Measurements from ENCODE around the gene RAB14. TPM values are rescaled to one million over a fixed set of nuclear protein-coding genes. Genes with fewer than 3 reads are reported as not detected.

The RAB14 gene
- total RNA-seq (2014; rRNA removed), result 22.0 and 29.4 TPM in 2 replicates
- 32.5 TPM for polyA plus RNA-seq (2012)

DNA sequence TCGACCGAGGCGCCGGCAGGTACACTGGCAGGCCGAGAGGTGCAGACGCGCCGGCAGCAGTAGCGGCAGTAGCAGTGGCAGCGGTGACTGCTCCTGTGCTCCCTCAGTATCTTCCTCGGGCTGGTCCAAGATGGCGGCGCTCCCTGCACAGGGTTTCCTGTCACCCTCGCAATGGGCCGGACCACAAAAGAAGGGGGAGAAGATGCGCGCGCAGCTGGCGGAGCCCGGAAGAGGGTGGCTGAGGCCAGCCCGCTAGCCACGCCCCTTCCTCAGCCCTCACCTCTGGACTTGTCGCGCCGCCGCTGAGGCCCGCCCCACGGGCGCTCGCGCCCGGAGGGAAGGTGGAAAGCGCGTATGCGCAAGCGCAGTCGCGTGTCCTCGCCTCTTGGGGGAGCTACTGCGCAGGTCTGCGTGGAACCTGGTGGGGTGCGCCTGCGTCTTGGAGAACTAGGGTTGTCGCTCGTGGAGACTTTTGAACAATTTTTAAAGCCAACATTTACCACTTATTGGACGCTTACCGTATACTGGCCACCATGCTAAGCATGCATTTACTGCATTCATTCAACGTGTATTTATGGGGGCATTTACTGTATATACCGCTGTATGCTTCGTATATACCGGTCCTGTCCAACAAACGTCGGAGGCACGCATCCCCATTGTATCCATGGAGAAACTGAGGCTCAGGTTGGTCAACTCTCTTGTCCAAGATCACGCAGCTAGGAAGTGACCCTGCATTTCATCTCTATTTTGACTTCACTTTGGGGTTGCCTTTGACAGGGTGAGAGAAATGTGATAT lies at the start of gene RAB14:
RAB14 (minus strand) TSS at position 132 of the 796 bp plus-strand sequence. CDS start 8,457 bp downstream, outside the sequence.
- peak; percentile 97 for DNase-seq (ENCODE audit: low read depth)

DNA sequence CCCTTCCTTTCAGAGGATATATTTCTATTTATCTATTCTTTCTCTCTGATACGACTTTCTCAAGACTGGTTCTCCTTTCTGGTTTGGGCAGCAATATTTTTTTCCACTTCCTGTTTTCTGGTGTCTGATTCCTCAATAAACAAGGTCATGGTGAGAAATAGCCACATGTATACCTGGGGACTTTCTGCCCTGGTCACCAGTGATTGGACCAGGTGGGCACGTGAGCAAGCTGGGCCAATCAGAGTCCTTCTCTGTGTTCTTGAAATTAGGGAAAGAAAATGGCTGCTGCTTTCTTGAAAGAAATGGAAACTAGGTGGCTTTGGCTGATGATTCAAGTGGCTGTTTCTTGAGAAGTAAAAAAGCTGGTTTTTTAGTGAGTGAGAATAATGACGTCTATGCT lies 47.9 kb upstream of the RAB14 start:
- no peak for DNase-seq (ENCODE audit: low read depth)

DNA sequence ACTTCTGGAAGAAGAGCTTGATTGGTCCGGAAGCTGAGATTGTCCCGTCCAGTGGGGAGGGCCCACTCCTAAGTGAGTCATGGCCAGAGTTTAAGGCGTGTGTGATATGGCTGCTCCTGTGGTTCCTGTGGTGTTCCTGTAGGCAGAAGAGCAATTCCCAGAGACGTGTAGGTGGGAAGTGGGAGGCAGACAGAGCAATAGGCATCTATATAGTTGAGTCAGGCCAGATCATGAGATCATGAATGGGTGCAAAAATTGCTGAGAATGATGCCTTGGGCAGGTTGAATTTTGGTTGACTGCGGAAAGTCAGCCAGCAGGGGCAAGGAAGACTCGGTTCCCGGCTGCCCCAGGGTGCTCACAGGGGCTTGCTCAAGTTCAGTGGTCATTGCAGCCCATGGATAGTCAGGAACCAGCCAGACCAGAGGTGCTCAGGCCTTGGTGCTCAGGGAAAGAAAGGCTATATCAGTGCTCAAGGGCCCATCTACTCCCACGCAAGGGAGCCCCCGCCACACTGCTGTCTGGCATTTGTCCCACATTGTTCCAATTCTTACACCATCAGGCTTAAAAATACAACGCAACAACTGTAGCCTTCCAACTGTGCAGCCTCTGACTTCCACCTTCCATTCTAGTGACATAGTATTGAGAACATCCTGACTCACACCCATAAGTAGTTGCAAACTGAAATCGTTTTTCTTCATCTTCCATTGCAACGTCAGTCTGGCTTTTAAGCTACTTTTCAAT lies 45.3 kb upstream of the RAB14 start:
- DNase-seq (ENCODE audit: low read depth), result peak; percentile 73

DNA sequence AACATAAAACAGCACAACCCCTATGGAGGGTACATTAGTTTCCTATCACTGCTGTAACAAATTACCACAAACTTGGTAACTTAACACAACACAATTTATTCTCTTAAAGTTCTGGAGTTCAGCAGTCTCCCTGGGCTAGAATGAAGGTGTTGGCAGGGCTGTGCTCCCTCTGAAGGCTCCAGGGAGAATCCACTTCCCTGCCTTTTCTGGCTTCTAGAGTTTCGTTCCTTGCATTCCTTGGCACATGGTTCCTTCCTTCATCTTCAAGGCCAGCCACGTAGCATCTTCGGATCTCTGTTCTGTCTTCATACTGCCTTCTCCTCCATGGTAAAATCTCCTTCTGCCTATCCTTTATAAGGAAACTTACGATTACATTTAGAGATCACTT lies 41.3 kb upstream of the RAB14 start:
- DNase-seq (ENCODE audit: low read depth), result no peak

DNA sequence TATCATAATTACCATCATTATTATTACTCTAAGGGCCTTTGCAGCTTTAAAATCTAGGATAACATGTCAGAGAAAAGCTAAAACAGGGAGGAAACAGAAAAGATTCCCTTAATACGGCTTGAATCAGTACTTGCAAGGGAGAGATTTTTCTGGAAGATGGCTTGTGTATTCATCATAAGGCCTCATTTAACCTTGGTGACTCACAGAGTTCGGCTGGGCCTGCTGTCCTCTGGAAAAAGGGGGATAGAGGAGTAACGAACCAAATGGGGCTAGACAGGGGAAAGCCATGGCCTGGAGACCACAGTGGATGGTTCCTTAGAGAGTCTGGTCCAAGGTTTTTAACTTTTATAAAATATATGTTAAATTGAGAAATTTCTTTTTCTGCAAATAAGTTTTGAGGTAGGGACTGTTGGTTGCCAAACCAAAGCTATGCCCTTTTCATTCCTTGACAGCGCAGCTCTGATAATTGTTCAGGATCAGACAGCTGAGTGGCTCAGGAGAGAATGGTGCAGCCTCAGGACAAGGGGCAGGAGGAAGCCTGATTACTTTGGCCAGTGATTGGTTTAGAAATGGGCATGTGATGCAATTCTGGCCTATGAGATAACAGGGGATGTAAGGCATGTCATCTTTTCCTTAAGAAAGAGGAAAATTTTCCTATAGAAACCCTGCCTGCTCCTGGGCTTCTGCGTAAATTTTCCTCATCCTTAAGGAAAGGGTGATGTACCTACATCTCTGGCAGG lies 40.7 kb upstream of the RAB14 start:
- DNase-seq (ENCODE audit: low read depth), result peak; percentile 74

DNA sequence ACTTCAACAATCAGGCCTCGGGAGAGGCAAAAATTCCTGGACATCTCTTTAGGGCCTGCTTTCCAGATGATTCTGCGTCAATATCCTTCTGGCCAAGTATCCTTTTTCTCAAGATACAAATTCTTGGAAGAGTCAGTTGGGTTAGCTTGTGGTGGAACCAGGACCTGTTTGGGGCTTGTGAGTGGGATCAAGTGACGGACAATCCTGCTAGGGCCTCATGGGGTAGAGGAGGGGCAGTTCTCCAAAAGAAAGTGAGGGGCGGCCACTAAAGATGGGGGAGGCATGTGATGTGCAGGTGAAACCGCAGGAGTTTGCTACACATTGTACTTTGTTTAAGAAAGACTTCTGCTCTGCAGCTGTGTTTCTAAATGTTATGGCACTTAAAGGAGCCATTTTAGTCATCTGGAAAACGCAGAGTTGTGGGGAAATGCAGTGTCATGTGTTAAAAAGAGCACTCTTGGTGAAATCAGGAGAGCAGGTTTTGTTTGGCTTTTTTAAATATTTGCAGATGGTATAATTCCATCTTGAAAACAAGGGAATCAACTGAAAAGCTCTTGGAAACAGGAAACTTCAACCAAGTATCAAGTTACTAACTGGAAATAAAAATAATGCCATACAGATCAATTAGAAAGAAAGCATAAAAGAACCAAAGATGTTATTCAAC lies 38.9 kb upstream of the RAB14 start:
- no peak for DNase-seq (ENCODE audit: low read depth)

DNA sequence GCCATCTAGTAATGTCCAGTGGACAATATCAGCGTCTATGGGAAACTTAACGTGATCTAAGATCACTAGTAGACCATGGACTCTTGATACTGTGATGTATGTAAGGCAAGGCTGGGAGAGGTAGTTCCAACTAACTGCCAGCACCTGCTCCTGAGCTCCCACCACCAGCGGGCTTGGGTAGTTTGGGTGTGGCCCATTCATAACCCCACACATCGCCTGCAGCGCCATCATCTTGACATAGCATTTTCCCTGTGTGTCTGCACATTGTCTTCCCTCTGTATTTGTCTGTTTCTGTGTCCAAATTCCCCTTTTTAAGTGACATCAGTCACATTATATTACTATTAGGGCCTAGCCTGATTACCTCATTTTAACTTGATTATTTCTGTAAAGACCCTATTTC lies 38.2 kb upstream of the RAB14 start:
- DNase-seq (ENCODE audit: low read depth), result no peak

DNA sequence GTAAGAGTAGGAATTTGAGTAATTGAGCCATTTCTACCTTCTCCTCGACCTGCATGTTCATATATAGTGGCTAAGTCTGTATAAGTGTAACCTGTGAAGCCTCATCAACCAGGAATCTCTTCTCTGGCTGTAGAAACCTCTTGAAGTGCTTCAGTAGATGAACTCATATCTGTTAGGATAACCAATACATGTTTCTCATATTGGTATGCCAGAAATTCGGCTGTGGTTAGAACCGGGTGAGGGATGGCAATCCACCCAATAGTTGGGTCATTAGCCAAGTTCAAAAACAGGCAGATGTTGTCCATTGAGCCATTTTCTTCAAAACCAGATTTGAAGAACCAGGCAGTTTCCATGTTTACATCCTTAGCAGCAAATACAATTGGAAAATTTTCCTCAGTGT lies 37.4 kb upstream of the RAB14 start:
- DNase-seq (ENCODE audit: low read depth), result no peak

DNA sequence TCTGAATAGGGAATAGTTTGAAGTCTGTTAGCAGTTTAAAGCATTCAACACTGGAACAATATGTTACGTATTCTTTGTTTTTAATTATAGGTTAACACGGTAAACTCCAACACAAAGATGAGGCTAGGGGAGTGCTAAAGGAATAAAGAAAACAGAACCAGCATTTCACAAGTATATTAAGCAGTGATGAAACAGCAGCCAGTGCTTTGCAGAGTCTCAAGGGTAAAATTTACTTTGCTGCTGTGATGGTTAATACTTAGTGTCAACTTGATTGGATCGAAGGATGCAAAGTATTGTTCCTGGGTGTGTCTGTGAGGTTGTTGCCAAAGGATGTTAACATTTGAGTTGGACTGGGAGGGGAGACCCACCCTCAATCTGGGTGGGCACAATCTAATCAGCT lies 36.2 kb upstream of the RAB14 start:
- no peak for DNase-seq (ENCODE audit: low read depth)

DNA sequence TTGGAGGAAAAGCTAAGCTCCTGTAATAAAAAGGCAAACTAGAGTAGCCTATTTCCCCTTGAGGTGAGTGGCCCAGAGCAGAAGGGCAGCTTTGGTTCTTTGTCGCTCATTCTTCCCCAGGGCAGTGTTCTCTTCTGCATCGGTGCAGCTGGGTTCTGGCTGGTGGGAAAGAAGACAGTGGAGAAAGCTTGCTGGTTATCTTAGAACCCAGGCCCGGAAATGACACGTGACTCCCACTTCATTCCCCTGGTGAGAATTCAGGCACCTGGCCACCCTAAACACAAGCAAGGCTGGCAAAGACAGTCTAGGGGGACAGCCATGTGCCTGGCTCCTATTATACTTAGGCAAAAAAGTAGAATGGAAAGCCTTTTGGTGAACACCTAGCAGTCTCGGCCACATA lies 33.8 kb upstream of the RAB14 start:
- no peak for DNase-seq (ENCODE audit: low read depth)

DNA sequence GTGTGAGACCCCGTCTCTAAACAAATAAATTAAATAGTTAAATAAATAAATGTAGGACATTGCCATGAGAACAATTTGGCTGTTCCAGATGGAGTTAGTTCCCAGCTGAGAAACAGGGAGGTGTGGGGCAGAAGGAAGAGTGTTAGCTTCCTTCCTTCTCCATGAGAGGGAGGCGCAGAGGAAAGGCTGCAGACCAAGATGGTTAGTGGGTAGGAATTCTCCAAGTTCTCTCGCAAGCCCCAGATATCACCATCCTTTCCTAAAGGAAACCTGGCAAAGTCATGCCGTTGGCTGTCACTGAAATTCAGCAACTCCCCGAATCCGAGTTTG lies 33.1 kb upstream of the RAB14 start:
- no peak for DNase-seq (ENCODE audit: low read depth)

DNA sequence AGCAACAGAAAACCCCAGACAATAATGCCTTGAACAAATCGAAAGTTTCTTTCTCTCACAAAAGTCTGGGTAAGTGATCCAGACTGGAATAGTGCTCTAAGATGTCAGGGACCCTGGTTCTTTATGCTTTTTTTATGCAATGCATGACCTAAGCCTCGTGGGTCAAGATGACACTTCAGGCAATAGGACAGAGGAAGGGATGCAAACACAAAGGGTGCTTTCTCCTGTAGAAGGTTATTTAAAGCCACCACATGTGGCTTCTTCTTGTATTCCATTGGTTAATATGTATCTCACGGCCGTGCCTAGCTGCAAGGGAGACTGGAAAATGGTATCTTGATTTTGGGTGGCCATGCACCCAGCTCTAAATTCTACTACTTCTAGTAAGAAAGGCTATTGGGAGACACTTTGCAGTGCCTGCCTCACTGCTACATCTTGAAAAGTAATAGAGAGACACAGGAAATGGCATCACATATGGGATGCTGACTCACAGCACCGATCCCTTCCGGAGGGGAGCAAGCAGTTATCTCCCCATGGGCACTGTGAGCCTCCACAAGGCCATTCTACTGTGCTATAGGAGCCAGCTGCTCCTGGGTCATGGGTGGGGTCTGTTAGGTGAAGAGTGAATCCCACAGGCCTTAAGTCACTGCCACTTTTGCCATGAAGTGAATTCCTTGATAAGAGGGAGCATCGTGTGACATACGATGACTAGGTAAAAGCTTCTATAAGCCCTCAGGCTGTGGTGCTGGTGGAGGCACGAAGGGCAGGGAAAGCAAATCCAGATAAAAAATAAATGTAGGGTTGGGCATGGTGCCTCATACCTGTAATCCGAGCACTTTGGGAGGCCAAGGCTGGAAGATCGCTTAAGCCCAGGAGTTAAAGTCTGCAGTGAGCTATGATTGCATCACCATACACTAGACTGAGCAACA lies 32.5 kb upstream of the RAB14 start:
- DNase-seq (ENCODE audit: low read depth), result peak; percentile 50

DNA sequence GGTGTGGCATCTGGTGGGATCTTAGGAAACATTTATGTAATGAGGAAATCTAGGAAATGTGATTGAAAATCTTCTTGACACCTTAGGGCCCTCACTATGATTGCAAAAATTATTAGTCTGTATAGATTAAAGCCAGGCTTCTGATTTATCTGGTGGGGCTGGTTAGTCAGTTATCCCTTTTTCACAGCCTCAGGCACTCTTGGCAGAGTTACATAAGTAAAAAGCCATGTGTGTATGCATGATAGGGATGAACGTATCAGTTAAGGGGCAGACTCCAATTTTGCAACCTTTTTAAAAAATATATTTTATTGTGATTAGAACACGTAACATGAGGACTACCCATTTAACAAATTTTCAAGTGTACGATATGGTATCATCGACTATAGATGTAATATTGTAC lies 30.6 kb upstream of the RAB14 start:
- no peak for DNase-seq (ENCODE audit: low read depth)

DNA sequence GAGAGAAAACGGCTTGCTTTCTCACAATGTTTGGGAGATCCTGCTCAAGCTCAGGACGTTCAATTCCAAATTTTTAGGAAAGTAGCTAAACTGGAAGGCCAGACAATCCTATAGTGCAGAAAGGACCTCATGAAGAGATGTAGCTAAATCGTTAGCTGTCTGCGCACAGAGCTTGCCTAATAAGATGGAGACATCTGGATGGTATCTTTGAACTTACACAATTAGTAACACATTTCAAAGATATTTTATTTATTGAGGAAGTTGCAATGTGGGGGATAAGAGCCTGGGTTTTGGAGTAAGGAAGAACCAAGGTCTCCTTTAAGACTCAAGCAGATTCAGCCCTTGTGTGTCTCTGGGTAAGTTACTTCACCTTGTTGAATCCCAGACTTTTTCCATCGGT lies 28.6 kb upstream of the RAB14 start:
- no peak for DNase-seq (ENCODE audit: low read depth)

DNA sequence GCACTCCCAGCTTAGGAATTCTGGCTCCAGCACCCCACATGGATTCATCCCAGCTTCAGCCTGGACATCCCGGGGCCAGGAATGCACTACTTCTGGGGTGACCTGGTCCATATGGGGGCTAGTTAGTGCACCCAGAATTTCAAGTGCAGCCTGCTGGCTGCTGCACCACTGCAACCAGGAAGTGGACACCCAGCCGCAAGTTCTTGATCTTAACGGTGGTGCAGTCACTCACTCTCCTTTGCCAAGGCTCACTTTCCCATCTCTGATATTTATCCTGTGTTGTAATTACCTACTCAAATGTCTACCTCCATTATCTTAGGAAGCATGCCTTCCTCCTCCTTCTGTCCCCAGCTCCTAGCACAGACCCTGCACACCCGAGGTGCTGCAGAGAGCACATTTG lies 26.2 kb upstream of the RAB14 start:
- DNase-seq (ENCODE audit: low read depth), result no peak

DNA sequence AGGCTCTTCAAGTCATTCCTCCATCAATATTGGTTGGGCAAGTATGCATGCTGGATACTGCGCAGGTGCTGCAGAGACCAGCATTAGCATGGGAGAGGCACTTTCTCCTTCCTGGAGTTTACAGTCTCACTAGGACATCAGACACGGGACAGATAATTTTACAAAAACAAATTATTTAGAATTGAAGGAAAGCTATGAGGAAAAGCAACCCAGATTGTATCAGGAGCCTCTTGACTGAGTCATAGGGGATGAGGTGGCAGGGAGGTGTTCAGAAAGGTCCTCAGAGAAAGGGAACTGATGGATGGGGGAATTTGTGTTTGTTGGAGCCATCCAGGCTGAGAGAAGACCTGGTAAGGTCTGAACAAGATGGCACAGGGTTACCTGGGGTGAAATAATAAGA lies 24.5 kb upstream of the RAB14 start:
- no peak for DNase-seq (ENCODE audit: low read depth)

DNA sequence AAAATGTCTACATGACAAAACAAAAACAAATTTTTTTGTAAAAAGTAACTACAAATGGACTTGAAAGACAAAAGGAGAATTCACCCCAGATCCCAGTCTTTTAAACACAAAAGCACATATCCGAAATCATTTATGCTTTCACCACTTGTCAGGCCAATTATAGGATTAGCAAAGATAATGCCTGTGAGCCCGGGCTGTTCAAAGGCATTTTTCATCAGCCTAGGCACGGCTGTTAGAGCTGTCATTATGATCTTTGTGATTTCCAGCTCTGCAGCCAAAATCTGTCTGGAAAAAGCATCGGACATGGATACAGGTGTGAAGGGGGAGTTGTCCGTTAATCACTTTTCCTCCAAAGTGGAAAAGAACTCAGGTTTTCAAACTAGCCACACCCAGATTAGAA lies 23.6 kb upstream of the RAB14 start:
- DNase-seq (ENCODE audit: low read depth), result no peak

DNA sequence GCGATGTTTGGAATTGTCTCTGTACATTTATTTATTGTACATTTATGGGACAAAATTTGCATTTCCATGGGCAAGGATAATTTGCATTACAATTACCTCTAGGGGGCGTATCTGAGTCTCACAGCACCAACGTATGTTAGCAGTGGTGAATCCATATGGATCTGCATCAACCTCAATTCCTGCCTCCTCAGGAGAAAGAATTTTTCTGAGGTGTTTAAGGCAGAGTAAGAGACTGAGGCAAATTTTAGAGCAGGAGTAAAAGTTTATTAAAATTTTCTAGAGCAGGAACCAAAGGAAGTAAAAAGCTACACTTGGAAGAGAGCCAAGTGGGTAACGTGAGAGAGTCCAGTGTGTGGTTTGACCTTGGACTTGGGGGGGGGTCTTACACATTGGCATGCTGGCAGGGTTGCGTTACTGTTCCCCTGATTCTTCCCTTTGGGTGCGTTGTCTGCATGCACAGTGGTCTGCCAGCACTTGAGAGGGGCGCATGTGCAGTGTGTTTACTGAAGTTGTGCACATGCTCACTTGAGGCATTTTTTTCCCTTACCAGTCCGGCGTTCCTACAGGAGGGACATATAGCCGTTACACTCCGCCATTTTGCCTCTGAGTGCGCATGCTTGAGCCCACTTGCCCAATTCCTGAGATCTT lies 21.0 kb upstream of the RAB14 start:
- peak; percentile 55 for DNase-seq (ENCODE audit: low read depth)

DNA sequence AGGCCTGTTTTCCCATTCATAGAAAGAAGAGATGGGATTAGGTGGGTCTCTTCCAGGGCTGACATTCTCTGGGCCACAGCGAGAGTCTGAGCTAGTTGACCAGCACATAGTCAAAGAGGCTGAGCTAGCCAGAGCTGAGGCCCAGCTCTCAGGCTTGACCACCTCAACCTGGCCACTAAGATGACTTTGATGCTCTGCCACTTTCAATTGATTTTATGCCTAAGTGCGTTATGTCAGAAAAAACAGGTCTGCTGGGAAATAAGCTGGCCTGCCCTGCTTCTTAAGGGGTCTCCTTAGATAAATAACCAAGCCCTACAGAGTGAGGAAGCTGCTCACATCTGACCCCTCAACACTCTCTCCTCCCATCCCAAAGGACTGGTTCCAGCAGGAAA lies 20.0 kb upstream of the RAB14 start:
- DNase-seq (ENCODE audit: low read depth), result no peak

DNA sequence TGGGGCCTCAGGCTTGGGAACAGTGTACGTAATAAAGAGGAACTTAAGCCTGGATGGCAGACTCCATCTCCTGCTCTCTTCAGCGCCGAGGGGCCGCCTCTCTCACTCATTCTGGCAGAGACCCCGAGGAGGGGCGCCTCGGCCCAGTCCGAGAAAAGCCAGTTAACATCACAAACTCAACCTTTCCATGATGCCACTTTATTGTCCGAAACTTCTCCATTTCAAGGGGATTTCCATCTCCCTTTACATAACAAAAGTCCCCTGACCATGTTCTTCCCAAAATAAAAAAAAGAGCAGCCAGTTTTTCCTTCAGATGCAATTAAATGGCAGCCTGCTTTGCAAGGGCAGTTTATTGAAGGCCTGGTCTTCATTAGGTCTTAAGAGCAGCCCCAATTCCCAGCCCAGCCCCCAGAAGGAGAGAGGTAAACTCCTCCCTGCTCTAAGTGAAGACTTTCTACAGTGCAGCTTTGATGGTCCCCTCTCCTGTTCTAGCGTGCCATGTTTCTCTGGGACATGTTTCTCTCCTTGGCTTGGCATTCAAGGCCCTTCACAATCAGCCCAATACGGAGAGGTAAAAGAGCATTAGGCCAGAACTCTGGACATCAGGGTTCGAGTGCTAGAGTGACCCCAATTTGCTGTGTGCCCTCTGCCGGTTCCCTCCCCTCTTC lies 19.5 kb upstream of the RAB14 start:
- DNase-seq (ENCODE audit: low read depth), result no peak

Data from LHCN-M2 (cell line).